ENCODE results near the gene PLPP1.

Gene PLPP1

DNA sequence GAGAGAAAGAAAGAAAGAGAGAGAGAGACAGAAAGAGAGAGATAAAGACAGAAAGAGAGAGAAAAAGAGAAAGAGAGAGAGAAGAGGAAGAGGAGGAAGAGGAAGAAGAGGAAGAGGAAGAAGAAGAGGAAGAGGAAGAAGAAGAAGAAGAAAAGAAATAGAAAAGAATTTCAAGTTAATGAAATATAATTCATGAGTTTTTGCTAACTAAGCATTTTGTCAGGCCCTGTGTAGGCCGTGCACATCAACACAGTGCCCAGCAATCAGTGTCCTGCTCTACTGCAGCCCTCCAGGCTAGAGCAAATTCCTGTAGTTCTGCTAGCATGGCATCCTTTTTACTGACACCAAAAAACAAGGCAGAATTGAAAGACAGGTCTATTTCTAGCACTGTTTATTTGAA is 62.1 kb downstream of the PLPP1 start:
- no peak for DNase-seq (ENCODE audit: low read depth)
- H3K4me3 ChIP-seq (ENCODE audit: low read length): no peak overlapping the region
- no peak for TF ChIP-seq CTCF (IDR thresholded peaks at IDR 0.05; ENCODE audit: insufficient read depth, low read depth, low read length, missing control alignments)

DNA sequence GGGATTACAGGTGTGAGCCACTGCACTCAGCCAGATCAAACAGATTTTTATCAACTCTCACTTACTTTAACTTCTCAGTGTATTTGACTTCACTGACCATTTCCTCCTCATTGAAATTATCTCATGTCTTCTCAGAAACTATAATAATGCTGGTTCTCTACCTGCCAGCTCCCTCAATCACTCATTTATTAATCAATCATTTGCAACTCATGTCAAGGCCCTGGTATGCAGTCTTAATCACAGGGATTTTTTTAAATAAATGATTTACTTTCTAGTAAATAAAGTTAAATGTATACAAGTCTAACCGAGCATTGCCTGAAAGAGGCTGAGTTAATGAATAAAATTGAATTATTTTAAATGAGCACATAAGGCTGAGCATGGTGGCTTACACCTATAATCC is 63.3 kb downstream of the PLPP1 start:
- no peak for DNase-seq (ENCODE audit: low read depth)
- no peak for TF ChIP-seq CTCF (IDR thresholded peaks at IDR 0.05; ENCODE audit: insufficient read depth, low read depth, low read length, missing control alignments)
- H3K4me3 ChIP-seq (ENCODE audit: low read length): no peak overlapping the region

GRCh38 chr5:55470282-55470681 is 64.5 kb downstream of the PLPP1 start:
- TF ChIP-seq CTCF (IDR thresholded peaks at IDR 0.05; ENCODE audit: insufficient read depth, low read depth, low read length, missing control alignments): no peak

GRCh38 chr5:55469839-55470238 is 64.9 kb downstream of the PLPP1 start:
- TF ChIP-seq CTCF (IDR thresholded peaks at IDR 0.05; ENCODE audit: insufficient read depth, low read depth, low read length, missing control alignments): no peak
- DNase-seq (ENCODE audit: low read depth): no peak
- no peak overlapping the region for H3K4me3 ChIP-seq (ENCODE audit: low read length)

More at GRCh38 chr5:55470282-55470681, 64.5 kb downstream of the PLPP1 start:
- no peak for DNase-seq (ENCODE audit: low read depth)
- H3K4me3 ChIP-seq (ENCODE audit: low read length): no peak overlapping the region

DNA sequence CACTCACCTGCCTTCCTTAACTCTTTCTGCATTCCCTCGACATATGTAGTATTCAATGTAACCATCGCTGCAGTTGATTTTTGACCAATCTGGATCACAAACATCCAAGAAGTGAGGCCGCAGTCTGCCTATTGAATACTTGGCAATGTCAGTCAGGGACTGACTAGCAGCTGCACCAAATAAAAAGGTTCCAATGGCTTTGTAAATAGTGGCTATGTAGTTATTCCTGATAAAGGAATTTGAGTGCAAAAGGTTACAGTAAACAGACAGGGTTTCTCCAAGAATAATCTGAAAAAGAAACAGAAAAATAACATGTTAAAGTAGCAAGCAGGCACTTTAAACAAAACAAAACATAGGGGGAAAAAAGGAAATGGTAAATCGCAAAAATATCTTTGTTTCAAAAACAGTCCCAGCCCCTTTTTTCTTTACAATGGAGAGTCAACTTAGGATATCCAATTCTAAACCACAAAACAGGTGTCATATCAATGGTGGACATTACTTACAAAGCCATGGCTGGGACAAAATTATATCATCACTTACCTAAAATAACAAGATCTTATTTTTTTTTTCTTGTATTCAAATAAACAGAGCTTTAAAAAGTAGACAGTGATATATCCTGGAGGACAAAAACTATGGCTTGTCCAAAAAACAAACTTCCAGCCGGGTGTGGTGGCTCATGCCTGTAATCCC is 66.8 kb downstream of the PLPP1 start:
- no peak for DNase-seq (ENCODE audit: low read depth)
- no peak for TF ChIP-seq CTCF (IDR thresholded peaks at IDR 0.05; ENCODE audit: insufficient read depth, low read depth, low read length, missing control alignments)

DNA sequence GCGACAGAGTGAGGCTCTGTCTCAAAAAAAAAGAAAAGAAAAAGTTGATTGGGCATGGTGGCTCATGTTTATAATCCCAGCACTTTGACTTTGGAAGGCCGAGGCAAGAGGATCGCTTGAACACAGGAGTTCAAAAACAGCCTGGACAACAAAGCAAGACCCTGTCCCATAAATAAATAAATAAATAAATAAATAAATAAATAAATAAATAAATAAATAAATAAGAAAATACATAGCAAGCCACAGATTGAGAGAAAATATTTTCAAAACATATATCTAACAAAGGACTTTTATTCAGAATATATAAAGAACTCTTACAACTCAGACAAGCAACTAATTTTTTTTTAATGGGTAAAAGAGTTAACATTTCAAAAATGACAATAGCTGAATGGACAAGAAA is 71.2 kb downstream of the PLPP1 start:
- no peak for TF ChIP-seq CTCF (IDR thresholded peaks at IDR 0.05; ENCODE audit: insufficient read depth, low read depth, low read length, missing control alignments)
- H3K4me3 ChIP-seq (ENCODE audit: low read length): no peak overlapping the region
- DNase-seq (ENCODE audit: low read depth): no peak

More for the DNA sequence above, 66.8 kb downstream of the PLPP1 start:
- no peak overlapping the region for H3K4me3 ChIP-seq (ENCODE audit: low read length)

DNA sequence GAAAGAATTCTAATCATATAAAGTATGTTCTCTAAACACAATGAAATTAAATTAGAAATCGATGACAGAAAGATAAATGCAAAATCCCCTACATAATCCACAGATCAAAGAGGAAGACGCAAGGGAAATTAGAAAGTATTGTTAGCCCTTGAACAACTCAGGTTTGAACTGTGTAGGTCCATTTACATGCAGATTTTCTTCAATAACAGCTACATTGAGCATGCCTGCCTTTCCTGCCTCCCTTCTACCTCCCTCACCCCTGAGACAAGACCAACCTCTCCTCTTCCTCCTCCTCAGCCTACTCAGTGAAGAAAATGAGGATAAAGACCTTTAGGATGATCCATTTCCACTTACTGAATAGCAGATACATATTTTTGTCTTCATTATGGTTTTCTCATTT is 75.2 kb downstream of the PLPP1 start:
- DNase-seq (ENCODE audit: low read depth): no peak
- H3K4me3 ChIP-seq (ENCODE audit: low read length): no peak overlapping the region
- TF ChIP-seq CTCF (IDR thresholded peaks at IDR 0.05; ENCODE audit: insufficient read depth, low read depth, low read length, missing control alignments): no peak
